ENCODE measurements around the gene MYOM1.

MYOM1 gene

DNA sequence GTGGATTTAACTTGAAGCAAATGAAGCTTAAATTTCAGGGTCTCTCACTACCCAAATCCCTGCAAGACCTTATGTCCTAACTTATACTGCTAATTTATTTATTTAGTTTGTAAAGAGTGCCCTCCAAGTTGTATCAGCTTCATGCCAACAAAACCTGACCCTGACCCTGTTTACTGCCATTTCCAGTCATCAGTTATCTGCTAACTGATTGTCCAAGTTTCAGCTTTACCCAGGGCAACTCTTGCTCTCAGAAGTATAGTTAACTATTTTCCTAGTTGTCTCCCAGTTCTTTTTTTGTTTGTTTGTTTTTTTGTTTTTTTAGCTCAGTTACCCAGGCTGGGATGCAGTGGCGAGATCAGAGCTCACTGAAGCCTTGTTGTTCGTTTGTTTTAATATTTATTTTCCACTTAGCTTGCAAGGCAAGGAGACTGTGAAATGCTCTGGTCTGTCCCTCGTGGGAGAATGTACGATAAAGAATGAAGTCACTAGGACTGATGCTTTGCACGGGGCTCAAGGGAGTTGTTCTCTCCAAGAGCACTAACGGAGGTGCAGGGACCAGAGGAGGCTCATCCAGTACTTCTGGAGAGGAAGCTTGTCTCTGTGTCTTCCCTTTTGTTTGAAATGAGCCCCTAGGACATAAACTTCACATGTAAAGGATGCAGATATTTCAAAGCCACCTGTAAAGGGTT lies 35.3 kb downstream of the MYOM1 start:
- no peak for DNase-seq (ENCODE audit: low spot score)

DNA sequence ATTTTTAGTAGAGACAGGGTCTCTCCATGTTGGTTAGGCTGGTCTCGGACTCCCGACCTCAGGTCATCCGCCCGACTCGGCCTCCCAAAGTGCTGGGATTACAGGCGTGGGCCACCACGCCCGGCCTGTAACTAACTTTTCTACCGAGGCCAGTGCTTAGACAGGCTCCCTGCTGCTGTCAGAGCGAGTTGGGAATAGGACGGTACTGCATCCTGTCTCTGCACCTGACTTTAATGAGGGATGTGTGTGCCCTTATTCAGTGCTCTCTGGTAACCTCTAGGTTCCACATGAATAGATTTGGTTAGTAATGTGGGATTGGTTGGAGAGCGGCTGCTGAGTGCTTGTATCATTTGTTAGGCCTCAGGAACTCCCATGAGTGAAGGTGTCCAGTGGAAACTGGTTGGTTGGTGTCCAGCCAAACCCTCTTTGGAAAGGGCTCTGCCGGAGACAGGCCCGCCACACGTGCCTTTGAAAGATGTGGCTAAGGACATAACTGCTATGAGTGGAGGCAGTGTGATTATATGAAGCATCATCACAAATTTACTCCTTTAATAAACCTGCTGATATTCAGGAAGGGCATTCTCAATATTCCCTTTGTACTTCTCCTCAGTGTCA lies 36.6 kb downstream of the MYOM1 start:
- DNase-seq (ENCODE audit: low spot score): no peak

DNA sequence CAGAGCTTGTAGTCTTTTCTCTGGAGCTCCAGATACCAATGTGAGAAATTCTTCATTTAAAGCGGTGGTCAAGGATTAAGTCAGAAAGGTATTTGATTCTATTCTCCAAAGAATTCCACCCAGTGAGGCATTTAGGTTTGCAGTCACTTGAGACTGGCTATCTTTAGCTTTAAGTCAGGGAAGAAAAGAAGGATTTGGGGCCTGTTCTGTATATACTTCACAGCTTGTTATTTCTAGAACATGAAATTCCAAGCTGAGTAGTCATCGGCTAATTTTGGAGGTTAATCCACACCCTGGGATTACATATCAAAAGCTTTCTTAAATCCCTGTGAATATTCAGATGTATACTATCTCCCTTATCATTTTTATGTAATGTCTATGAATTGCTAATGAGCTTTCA lies 39.4 kb downstream of the MYOM1 start:
- peak; percentile 30 for DNase-seq (ENCODE audit: low spot score)

DNA sequence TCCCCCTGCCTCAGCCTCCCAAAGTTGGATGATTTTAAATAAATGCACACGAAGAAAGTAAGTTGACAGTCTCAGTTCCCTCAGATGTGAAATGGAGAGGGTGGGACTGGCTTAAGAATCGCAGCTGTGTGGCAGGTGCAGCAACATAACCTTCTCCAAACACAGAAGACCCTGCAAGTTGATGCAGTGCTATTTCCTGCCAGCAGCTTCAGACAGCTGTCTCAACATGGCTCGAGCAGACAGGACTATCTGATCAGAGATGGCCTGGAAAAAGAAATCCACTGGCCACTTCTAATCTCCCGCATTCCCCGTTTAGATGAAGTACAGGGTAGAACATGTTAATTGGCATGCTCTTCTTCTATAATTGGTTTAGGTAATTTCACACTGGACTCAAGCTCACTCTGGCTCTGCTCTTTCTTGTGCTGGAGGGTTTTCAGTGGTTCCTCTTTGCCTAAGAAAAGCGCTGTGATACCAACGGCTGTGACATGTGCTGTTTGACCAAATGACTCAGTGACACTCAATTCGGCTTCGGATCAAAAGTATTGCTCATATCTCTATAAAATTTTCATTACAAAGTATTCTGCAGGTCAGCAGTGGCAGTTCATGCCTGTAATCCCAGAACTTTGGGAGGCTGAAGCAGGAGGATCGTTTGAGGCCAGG lies 40.2 kb downstream of the MYOM1 start:
- DNase-seq (ENCODE audit: low spot score): no peak

DNA sequence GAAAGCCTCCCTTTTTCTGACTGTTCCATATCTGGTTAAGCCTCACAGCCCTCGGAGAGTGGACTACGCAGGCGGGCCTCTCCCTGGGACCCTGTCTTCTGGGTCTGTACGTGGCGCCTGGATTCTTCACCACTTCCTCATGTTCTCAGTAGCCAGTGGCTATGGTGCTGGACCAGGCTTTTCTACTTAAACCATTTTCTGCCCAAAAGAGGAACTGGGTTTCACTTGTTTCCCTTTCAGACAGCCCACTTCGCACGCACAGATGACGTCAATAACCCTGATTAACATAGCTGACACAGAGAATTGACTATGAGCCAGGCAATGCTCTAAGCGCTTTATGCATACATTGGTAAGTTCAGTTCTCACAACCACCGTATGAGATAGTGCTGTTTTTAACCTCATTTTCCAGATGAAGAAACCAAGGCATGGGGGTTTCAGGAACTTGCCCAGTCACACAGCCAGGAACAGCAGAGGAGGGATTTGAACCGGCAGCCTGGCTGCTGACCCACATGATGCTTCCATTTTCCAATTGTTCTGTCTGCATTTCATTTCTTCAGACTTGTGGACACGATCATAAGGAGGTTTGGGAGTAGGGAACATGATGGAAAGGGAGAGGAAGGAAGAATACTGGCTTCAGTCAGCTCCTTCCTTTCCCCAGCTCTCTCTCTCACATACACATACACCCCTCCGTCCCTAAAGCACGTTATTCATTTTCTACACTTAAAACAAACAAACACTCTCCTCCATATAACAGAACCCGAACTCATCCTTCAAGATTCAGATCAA lies 41.7 kb downstream of the MYOM1 start:
- DNase-seq (ENCODE audit: low spot score): no peak

DNA sequence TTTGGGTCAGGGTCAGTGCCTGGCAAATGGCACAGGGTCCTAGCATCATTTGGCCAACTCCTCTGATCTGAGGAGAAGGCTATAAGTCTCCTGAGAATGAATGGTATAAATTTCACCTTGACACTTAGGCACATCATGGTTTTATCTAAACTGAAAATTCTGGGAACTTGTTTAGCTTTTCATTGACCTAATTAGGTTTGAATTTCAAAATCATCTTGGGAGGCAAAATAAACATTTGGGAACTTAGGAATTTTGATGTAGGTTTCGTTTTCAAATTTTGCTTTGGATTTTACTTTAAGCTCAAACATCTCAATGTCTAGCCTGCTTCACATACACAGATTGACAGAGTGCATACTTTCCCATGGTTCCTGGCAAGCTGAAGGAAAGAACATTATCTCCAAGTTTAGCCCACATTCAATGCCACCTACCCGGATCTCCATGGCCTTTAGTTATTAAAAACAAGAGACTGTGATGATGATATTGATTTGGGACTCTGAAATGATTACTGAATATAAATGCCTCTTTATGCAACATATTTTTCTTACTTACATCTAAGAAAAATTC lies 44.5 kb downstream of the MYOM1 start:
- DNase-seq (ENCODE audit: low spot score): no peak

DNA sequence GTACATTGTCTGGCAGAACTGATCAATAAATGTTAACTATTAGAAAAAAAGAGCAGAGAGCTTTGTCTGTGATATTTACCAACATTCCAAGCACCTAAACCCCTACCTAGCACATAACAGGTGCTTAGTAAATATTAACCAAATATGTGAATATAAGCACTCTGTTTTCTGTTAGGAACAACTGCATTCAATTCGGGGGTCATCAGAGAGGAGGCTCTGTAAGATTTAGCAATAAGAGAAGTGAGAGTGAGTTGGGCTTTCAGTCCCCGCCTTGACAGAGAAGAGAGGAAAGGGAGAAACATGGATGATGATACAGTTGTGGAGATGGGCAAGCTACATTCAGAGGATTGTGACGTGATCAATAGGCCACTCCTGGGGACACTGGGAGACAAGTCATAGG lies 47.7 kb downstream of the MYOM1 start:
- no peak for DNase-seq (ENCODE audit: low spot score)

DNA sequence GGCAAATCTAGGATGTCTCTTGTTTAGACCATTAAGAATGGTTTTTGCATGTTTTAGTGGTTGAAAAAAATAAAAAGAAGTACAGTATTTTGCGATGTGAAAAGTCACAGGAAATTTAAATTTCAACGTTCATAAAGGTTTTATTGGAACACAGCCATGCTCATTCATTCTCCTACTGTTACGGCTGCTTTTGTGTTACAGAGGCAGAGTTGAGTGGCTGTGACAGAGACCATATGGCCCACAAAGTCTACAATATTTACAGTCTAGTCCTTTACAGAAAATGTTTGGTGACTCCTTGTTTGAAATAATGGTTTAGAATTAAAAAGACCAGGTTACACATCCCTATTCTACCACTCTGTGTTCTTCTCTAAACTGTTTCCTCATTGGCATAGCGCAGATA lies 48.1 kb downstream of the MYOM1 start:
- DNase-seq (ENCODE audit: low spot score): no peak

DNA sequence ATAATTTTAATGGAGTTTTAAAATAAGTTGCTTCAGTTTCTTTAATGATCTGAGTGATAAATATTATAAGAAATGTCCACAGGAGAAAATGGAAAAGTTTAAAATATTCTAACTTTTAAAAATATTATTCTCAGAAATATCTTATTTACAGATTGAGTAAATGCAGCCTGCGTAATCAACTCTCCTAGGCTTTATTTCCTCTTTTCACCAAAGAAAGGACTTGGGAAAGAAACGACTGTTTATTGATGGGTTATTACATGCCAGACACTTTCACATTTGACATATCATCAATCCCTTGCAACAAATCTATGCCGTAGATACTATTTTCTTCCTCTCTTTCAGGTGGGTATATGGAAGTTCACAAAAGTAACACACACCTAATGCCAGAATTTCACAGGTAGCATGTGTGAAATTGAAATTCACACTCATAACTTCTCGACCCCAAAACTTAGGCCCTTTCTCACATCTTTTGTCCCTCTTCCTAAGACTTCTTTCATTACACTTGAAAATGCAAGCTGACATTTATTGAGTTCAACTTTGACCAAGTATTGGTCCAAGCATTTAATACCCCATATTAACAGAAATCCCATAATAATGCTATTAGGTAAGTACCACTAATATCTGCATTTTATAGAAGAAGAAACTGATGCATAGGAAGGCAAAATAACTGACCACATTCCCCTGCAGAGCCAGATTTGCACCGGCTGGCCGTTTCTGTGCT lies 49.2 kb downstream of the MYOM1 start:
- DNase-seq (ENCODE audit: low spot score): no peak

DNA sequence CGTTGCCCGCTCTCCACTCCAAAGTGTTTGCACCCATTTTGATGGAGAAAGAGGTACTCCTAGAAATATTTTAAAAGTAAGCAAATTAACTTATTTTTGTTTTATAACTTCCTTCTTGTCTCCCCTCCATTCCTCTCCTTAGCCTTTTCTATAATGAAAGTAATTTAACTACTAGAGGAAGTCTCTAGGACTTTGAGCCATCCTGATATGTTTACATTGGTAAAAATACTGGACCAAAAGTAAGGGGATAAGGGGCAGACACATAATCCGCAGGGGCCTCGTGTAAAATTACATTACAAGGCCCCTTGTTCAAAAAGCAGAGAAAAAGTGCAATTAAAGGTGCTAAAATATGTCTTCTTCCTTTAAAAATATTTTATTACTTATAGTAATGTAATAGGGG lies 55.4 kb downstream of the MYOM1 start:
- no peak for DNase-seq (ENCODE audit: low spot score)

DNA sequence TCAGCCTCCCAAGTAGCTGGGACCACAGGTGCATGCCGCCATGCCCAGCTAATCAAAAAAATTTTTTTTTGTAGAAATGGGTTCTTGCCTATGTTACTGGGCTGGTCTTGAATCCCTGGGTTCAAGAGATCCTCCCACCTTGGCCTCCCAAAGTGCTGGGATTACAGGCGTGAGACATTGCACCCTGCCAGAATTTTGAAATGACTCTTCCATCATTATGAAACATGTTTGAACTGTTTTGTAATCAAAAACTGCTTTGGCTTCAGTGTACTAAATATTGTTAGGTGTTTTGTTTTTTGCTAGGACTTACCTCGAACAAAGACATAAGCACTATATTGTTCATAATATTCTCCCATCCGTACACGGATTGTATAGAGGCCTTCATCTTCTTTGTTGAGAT lies 55.8 kb downstream of the MYOM1 start:
- DNase-seq (ENCODE audit: low spot score): no peak

DNA sequence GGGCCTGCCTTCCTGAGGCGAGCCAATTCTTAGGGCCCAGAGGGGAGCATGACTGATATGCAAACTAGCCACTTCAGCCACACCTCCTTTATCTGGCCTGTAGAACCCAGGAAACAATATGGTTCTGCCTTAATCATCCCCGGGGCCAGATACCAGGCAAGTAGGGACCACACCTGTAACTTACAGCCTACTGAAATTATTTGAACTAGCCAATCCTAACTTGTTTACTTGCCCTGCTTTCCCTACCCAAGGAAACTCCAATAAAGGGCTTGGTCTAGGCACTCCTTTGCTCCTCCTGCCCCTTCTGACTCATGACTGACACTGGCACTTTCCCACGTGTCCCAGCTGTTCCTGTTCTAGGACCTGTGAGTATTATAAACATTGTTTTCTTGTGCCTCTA lies 57.6 kb downstream of the MYOM1 start:
- no peak for DNase-seq (ENCODE audit: low spot score)

DNA sequence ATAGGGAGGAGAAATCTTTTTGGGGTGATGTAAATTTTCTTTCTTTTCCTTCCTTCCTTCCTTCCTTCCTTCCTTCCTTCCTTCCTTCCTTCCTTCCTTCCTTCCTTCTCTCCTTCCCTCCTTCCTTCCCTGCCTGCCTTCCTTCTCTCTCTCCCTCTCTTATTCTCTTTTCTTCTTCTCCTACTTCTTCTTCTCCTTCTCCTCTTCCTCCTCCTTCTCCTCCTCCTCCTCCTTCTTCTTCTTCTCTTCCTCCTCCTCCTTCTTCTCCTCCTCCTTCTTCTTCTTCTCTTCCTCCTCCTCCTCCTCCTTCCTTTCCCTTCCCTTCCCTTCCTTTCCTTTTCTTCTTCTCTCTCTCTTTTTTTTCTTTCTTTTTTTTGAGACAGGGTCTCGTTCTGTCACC lies 59.9 kb downstream of the MYOM1 start:
- DNase-seq (ENCODE audit: low spot score): no peak

DNA sequence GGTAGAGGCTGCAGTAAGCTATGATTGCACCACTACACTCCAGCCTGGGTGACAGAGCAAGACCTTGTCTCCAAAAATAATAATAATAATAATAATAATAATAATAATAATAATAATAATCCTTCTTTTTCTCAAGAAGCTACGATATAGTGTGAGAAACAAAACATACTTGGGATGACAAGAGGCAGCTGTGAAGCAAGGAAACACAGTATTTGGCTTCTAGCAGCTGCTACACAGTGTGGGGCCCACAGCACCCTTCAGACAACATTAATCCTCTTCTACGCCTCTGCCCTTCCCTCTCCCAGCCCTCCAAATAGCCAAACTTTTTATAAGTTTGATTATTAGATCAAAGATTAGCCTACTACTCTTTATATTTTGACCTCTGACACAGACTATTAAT lies 62.2 kb downstream of the MYOM1 start:
- no peak for DNase-seq (ENCODE audit: low spot score)

DNA sequence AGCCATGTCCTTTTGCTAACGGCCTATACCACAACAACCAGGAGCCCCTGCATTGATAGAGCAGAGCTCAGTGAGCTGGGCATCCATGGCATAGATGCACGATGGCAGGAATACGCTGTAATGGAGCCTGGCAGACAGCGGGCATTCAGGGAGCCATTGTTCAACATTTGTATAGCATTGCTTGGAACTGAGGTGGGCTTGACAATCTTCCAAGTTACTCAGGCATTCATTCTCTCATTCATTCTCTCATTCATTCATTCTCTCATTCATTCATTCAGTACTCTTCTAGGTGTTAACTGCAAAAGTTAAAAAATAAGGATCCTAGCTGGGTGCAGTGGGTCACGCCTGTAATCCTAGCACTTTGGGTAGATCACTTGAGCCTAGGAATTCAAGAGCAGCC lies 62.7 kb downstream of the MYOM1 start:
- DNase-seq (ENCODE audit: low spot score): no peak

DNA sequence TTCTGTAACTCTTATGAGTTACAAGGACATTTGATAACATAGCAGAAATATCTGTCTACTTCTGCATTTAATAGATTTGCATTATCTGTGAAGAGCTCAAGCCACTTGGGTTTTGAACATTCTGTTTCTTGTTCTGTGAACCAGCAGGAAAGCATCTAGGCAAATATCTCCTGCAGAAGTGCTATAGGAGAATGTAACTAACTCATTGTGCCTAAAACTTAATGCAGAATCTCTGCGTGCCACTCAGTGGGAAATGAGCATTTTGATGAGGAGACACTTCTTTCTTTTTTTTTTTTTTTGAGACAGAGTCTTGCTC lies 63.5 kb downstream of the MYOM1 start:
- no peak for DNase-seq (ENCODE audit: low spot score)

DNA sequence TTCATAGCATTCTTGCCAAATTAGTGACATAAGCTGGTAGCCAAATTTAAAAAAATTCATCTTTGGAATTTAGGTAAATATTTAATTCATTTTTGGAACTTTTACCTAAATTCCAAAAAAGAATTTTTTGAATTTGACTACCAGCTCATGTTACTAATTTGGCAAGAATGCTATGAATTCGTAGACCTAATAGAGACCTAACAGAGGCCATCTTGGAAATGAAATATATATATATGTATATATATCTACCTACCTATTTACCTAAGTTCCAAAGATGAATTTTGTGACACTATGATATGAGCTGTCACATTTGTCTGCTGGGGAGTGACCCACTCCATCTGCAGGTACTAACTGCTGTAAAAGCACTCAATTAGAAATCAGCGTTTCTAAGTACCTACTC lies 65.6 kb downstream of the MYOM1 start:
- no peak for DNase-seq (ENCODE audit: low spot score)

DNA sequence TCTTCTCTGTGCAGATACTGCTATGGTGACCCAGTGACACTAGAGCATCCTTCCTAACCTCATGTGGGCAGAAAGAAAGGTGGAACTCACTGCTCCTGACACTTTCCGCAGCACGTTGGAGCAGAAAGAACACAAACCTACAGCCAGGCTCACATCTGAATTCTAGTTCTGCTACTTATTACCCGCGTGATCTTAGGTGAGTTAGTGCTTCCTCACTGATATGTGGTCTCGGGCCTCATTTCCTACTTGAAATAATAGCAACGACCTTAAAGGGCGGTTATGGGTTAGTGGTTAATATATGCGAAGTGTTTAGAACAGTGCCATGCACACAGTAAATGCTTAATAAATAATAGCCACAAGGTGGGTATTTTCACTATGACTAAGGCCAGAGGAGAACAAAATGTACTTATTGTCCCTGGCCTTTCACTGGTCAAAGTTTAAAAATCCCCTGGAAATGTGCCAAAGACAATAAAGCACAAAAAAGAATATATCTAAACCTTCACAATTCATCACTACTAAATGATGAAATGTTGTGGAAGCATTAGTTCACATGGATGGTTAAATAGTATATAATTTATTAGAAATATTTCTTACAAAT lies 66.6 kb downstream of the MYOM1 start:
- no peak for DNase-seq (ENCODE audit: low spot score)

DNA sequence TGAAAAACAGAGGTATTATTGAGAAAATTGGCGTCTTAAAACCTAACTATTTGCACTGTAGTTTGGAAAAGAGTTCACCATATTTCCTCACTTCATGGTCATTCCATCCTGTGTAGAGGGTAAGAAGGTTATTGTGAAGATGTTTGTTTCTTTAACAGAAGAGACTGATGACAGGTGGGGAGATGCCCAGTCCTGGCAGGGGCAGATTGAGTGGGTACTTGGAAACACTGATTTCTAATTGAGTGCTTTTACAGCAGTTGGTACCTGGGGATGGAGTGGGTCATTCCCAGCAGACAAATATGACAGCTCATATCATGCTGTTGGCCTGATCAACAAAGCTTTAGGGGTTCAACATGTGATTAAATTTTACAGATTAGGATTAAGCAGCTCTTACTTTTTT lies 67.5 kb downstream of the MYOM1 start:
- DNase-seq (ENCODE audit: low spot score): no peak

DNA sequence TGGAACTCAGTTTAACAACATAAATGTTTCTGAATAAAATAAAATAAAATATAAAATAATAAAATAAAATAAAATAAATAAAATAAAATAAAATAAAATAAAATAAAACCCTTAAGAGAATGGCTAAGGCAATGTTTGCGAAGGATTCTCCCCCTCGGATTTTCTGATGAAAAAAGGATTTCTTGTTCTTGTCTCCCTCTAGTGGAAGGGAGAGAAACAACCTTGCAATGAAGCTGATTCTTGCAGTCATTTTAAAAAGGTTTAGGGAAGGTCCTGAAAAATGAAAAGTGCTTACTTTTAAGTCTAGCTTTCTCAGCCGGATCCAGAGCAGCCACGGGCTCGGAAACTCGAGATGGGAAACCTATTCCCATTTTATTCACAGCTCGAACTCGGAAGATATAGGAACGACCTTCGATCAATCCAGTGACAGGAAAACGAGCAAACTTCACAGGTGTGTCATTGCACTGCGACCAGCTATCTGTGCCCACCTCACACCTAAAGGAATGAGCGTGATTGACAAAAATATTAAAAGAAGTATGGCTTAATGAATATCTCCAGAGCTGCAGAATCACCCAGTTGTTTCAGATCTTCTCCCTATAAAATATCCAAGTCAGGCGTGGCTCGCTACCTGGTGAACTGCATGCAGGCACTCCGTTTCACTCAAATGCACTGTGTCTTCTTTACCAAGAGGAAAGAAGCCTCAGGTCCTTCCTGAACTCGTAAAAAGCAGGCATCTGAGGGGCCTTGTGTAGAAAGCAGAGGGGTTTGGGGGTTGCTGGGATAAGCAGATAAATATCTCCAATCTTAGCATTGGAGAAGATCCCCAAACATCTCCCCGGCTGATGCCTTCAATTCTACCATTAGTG lies 68.1 kb downstream of the MYOM1 start:
- DNase-seq (ENCODE audit: low spot score): peak; percentile 58

DNA sequence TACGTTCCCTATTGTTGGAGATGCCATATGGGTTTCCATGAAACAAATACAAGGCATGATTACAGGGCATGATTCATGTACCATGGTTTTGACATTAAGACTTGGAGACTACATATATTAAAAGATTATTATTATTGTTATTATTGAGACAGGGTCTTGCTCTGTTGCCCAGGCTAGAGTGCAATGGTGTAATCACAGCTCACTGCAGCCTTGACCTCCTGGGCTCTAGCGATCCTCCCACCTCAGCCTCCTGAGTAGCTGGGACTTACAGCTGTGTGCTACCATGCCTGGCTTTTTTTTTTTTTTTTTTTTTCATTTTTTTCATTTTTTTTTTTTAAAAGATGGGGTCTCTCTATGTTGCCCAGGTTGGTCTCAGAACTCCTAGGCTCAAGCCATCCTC lies 69.1 kb downstream of the MYOM1 start:
- no peak for DNase-seq (ENCODE audit: low spot score)
